NT2/D1 (cell line): ENCODE results near the gene STK17A.

Source experiments
- SUZ12 ChIP-seq: IDR thresholded peaks from 2 replicates; pipeline ENCODE4 v1.6.1; 2011; ENCODE audit not compliant: insufficient read length, insufficient read depth; ENCODE audit errors: extremely low read depth
- YY1 ChIP-seq: IDR thresholded peaks from 2 replicates; pipeline ENCODE4 v1.6.1; 2011; ENCODE audit not compliant: insufficient read length, insufficient read depth
- ZNF274 ChIP-seq: IDR thresholded peaks from 2 replicates; pipeline ENCODE4 v1.6.1; 2011; ENCODE audit warnings: mild to moderate bottlenecking, low read depth, low read length

GRCh38 chr7:43586251-43586900 lies 3.5 kb downstream of the STK17A start:
- no peak for TF ChIP-seq ZNF274
- no peak for TF ChIP-seq SUZ12
- TF ChIP-seq YY1 = no peak
